Glutamatergic neuron (in vitro differentiated cells): ENCODE data around the gene CARD9. TPM values are rescaled to one million over a fixed set of nuclear protein-coding genes. Genes with fewer than 3 reads are reported as not detected.

Experiments
- DNase-seq: peaks from one replicate; pipeline ENCODE4 v3.0.0; 2022
- H3K27ac Mint-ChIP-seq: one replicate; pipeline ENCODE4 v1.8.0; 2020; ENCODE audit warnings: mild to moderate bottlenecking, mixed read lengths, inconsistent platforms; ENCODE audit not compliant: unreplicated experiment
- H3K27me3 Mint-ChIP-seq: one replicate; pipeline ENCODE4 v1.8.0; 2020; ENCODE audit warnings: mild to moderate bottlenecking, moderate library complexity, mixed read lengths, inconsistent platforms; ENCODE audit not compliant: unreplicated experiment
- H3K36me3 Mint-ChIP-seq: one replicate; pipeline ENCODE4 v1.8.0; 2020; ENCODE audit warnings: mild to moderate bottlenecking, mixed read lengths, inconsistent platforms; ENCODE audit not compliant: unreplicated experiment
- H3K4me1 Mint-ChIP-seq: one replicate; pipeline ENCODE4 v1.8.0; 2020; ENCODE audit warnings: mild to moderate bottlenecking, low read depth, mixed read lengths, inconsistent platforms; ENCODE audit not compliant: unreplicated experiment
- H3K4me3 Mint-ChIP-seq: one replicate; pipeline ENCODE4 v1.8.0; 2020; ENCODE audit warnings: mild to moderate bottlenecking, mixed read lengths, inconsistent platforms; ENCODE audit not compliant: unreplicated experiment
- H3K9me3 Mint-ChIP-seq: one replicate; pipeline ENCODE4 v1.8.0; 2020; ENCODE audit warnings: mild to moderate bottlenecking, moderate library complexity, mixed read lengths, inconsistent platforms; ENCODE audit not compliant: unreplicated experiment
- CTCF ChIP-seq: fragments of 200-600 bp; sonication (generic); IDR thresholded peaks from one replicate; pipeline ENCODE4 v1.5.0; 2021; ENCODE audit not compliant: partially characterized antibody, unreplicated experiment
- total RNA-seq: library from RNA; stranded (reverse); fragmentation: NEBNext Ultra II Directional; extraction: Animal tissue kit (Norgen Biotek cat#: 25700); gene quantifications from one replicate; pipeline ENCODE4 v1.2.1, GENCODE V29; 2021; ENCODE audit not compliant: unreplicated experiment

The CARD9 gene
- total RNA-seq, 1 donor from 2014 or later, result 4.1 TPM

DNA sequence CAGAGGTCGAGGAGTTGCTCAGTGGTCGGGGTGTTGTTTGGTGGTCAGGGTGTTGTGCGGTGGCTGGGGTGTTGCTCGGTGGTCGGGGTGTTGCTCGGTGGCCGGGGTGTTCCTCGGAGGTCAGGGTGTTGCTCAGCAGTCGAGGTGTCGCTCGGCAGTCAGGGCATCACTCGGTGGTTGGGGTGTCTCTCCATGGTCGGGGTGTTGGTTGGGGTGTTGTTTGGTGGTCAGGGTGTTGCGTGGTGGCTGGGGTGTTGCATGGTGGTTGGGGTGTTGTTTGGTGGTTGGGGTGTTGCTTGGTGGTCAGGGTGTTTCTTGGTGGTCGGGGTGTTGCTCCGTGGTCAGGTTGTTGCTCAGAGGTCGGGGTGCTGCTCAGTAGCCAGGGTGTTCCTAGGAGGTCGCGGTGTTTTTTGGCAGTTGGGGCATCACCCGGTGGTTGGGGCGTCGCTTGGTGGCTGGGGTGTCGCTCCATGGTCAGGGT is 57.2 kb downstream of the CARD9 start:
- Mint-ChIP-seq H3K4me1 (peaks cover 16% of the 10 kb centered on the region), H3K27ac (peak overlapping the region; percentile 73), H3K9me3 (peaks cover 25% of the 10 kb centered on the region), H3K4me3 (peak overlapping the region; percentile 50), H3K36me3 (peaks cover 28% of the 10 kb centered on the region), H3K27me3 (peaks cover 14% of the 10 kb centered on the region)
- no peak for TF ChIP-seq CTCF
- DNase-seq, result no peak

DNA sequence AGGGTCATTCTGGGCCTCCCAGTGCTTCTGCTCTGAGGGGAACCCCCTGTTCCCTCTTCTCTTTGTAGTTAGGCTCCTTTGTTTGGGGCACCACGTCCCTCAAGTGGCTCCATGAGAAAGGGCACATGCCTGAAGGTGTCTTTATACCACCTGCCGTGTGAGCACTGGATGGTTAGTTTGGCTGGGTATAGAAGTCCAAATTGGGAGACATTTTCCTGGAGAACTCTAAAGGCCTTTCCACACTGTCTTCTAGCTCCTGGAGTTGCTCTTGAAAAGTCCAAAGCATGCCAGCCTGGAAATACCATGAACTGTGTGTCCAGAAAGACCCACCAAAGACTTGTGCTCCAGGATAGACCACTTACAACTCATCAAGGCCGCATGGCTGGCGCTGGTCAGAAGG is 58.5 kb downstream of the CARD9 start:
- Mint-ChIP-seq H3K27ac (peak overlapping the region; percentile 43), H3K4me1 (peaks cover 16% of the 10 kb centered on the region), H3K27me3 (peaks cover 14% of the 10 kb centered on the region), H3K36me3 (peaks cover 23% of the 10 kb centered on the region), H3K4me3 (peak overlapping the region; percentile 68), H3K9me3 (peaks cover 23% of the 10 kb centered on the region)
- TF ChIP-seq CTCF, result no peak
- no peak for DNase-seq

DNA sequence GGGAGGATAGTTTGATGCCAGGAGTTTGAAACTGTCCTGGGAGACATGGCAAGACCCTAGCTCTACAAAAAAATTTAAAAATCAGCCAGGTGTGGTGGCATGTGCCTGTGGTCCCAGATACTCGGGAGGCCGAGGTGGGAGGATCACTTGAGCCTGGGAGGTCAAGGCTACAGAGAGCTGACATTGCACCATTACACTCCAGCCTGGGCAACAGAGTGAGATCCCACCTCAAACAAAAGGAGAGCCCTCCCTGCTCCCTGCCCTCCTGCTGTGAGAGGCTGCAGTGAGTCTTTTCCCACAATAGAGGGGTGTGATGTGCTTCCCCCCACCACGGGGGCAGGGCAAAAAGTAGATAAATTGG is 59.4 kb downstream of the CARD9 start:
- H3K27ac Mint-ChIP-seq, result no peak overlapping the region
- no peak for TF ChIP-seq CTCF
- no peak for DNase-seq
- H3K4me3 Mint-ChIP-seq, result no peak overlapping the region
- peaks cover 23% of the 10 kb centered on the region for H3K36me3 Mint-ChIP-seq
- peaks cover 23% of the 10 kb centered on the region for H3K9me3 Mint-ChIP-seq
- H3K4me1 Mint-ChIP-seq, result peaks cover 16% of the 10 kb centered on the region
- H3K27me3 Mint-ChIP-seq, result peaks cover 14% of the 10 kb centered on the region

Other genes with a start within 250 kb of the CARD9 start
- 0.81 TPM for gene LHX3, start 168.5 kb downstream of the CARD9 start, total RNA-seq
- gene QSOX2, start 127.9 kb downstream of the CARD9 start, total RNA-seq, result 21.2 TPM
- gene CCDC187, start 69.6 kb downstream of the CARD9 start, total RNA-seq, result 15.8 TPM
- 140 TPM for gene GPSM1, start 46.1 kb downstream of the CARD9 start, total RNA-seq
- gene DNLZ, start 9.9 kb downstream of the CARD9 start, total RNA-seq, result 16.5 TPM
- gene SNAPC4, start 26.5 kb upstream of the CARD9 start, total RNA-seq, result 22.9 TPM
- 61.2 TPM for gene ENTR1, start 36.9 kb upstream of the CARD9 start, total RNA-seq
- 69.0 TPM for gene PMPCA, start 37.0 kb upstream of the CARD9 start, total RNA-seq
- gene INPP5E, start 66.2 kb upstream of the CARD9 start, total RNA-seq, result 35.2 TPM
- gene SEC16A, start 109.4 kb upstream of the CARD9 start, total RNA-seq, result 74.3 TPM
- gene NOTCH1, start 172.4 kb upstream of the CARD9 start, total RNA-seq, result 64.2 TPM